GM19468 (cell line): ENCODE data around the gene BAIAP2.

Source experiments
- ATAC-seq: cut with Tn5 transposase; IDR thresholded peaks from one replicate; pipeline ENCODE4 v1.9.1; 2021; ENCODE audit warnings: mild to moderate bottlenecking, moderate library complexity, moderate number of reproducible peaks; ENCODE audit not compliant: unreplicated experiment; ENCODE audit errors: extremely low read depth

The BAIAP2 gene

DNA sequence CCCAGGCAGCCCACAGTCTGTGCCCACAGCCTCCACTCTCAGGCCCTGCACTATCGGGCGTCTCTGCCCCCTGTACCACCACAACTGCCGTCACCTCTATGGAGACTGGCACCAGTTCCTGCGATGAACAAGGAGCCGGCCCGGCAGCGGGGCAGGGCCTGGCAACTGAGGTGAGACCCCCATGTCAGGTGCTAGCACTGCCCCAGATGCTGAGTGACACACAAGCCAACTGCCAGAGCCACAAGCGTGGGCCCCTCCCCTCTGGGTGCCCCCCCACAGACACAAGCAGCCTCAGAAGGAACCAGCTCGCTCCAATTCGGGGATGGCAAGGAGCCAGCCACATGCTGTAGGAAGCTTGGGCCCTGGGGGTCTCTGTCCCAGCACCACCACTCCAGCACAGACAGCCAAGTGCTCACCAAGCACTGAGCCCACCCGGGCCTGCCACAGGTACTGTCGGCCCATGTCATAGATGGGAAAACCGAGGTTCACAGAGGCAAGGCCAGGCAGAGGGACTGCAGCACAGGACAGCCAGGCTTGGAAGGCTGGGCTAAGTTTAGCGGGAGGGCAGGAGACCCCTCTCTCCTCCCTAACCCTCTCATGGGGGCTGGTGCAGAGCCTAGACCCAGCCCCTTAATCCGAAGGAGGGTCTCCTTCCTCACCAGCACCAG is 128.9 kb downstream of the BAIAP2 start:
- ATAC-seq: no peak

GRCh38 chr17:81164371-81165245 is 129.7 kb downstream of the BAIAP2 start:
- ATAC-seq: no peak

- no peak for ATAC-seq
Measured at GRCh38 chr17:81165246-81166032, 130.5 kb downstream of the BAIAP2 start, which contains the start of gene PVALEF. TSS of gene PVALEF (plus strand) at chr17:81165507. CDS start at chr17:81181227, 15,720 bp downstream.

- ATAC-seq: no peak
Measured at GRCh38 chr17:81166033-81166492, 131.1 kb downstream of the BAIAP2 start, which contains the start of gene AATK. TSS of gene AATK (minus strand) at chr17:81166221. CDS start at chr17:81165992, 229 bp downstream.
